ENCODE measurements around the gene PRDM16. TPM values are rescaled to one million over a fixed set of nuclear protein-coding genes. Genes with fewer than 3 reads are reported as not detected.

Gene PRDM16
- polyA plus RNA-seq, 1 donor from 2014 or later: 0.21 TPM

DNA sequence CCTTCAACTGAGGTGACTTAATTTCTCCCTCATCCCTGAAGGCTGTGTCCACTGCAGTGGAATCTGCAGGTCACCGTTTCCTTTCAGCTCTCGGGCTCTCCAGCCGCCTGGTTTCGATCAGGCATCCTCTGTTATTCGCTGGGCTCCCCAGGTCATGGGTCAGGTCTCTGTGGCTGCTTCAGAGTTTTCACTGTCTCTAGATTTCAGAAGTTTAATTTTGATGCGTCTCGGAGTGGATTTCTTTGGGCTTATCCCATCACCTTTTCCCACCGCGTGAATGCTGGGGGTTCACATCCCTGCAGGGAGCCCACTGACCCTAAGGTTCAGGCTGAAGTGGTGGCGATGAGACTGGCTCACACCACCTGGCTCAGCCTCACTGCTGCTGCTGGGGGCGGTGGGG, 44.4 kb upstream of the PRDM16 start:
- Histone ChIP-seq H3K79me2 (replicated peaks; ENCODE audit: insufficient read depth, low read length) (no peaks in the 10 kb centered on the region), H3K9ac (ENCODE audit: low read length) (no peak overlapping the region), H3K4me2 (ENCODE audit: low read length) (no peak overlapping the region), H3K27me3 (ENCODE audit: insufficient read depth, low read depth, low read length) (no peaks in the 10 kb centered on the region), H2AFZ (ENCODE audit: low read depth, low read length) (no peak overlapping the region), H3K4me3 (ENCODE audit: low read length) (no peak overlapping the region), H3K27ac (ENCODE audit: low read length) (no peak overlapping the region), H3K9me3 (ENCODE audit: low read length) (no peaks in the 10 kb centered on the region), H3K9me2 (ENCODE audit: insufficient read depth, low read length) (no peaks in the 10 kb centered on the region), H3K36me3 (ENCODE audit: insufficient read depth, low read length) (no peaks in the 10 kb centered on the region), H3F3A (ENCODE audit: insufficient read depth, low read length, poor library complexity, severe bottlenecking) (no peaks in the 10 kb centered on the region), H4K20me1 (ENCODE audit: insufficient read depth) (no peaks in the 10 kb centered on the region)
- TF ChIP-seq RAD21 (conservative IDR thresholded peaks at IDR 0.05): no peak
- TF ChIP-seq MXI1 (conservative IDR thresholded peaks at IDR 0.05; ENCODE audit: poor library complexity, severe bottlenecking): no peak
- TF ChIP-seq SMC3 (conservative IDR thresholded peaks at IDR 0.05; ENCODE audit: poor library complexity): no peak
- no peak for TF ChIP-seq TAF1 (IDR thresholded peaks at IDR 0.05; ENCODE audit: low read depth)
- TF ChIP-seq EZH2 (IDR thresholded peaks at IDR 0.05; ENCODE audit: borderline replicate concordance, insufficient read depth, low read length, poor library complexity, severe bottlenecking): no peak
- TF ChIP-seq, protein P1, sequence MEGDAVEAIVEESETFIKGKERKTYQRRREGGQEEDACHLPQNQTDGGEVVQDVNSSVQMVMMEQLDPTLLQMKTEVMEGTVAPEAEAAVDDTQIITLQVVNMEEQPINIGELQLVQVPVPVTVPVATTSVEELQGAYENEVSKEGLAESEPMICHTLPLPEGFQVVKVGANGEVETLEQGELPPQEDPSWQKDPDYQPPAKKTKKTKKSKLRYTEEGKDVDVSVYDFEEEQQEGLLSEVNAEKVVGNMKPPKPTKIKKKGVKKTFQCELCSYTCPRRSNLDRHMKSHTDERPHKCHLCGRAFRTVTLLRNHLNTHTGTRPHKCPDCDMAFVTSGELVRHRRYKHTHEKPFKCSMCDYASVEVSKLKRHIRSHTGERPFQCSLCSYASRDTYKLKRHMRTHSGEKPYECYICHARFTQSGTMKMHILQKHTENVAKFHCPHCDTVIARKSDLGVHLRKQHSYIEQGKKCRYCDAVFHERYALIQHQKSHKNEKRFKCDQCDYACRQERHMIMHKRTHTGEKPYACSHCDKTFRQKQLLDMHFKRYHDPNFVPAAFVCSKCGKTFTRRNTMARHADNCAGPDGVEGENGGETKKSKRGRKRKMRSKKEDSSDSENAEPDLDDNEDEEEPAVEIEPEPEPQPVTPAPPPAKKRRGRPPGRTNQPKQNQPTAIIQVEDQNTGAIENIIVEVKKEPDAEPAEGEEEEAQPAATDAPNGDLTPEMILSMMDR (IDR thresholded peaks at IDR 0.05; ENCODE audit: poor library complexity, severe bottlenecking): no peak
- no peak for TF ChIP-seq POLR2AphosphoS5 (IDR thresholded peaks at IDR 0.05)
- TF ChIP-seq, protein P2, sequence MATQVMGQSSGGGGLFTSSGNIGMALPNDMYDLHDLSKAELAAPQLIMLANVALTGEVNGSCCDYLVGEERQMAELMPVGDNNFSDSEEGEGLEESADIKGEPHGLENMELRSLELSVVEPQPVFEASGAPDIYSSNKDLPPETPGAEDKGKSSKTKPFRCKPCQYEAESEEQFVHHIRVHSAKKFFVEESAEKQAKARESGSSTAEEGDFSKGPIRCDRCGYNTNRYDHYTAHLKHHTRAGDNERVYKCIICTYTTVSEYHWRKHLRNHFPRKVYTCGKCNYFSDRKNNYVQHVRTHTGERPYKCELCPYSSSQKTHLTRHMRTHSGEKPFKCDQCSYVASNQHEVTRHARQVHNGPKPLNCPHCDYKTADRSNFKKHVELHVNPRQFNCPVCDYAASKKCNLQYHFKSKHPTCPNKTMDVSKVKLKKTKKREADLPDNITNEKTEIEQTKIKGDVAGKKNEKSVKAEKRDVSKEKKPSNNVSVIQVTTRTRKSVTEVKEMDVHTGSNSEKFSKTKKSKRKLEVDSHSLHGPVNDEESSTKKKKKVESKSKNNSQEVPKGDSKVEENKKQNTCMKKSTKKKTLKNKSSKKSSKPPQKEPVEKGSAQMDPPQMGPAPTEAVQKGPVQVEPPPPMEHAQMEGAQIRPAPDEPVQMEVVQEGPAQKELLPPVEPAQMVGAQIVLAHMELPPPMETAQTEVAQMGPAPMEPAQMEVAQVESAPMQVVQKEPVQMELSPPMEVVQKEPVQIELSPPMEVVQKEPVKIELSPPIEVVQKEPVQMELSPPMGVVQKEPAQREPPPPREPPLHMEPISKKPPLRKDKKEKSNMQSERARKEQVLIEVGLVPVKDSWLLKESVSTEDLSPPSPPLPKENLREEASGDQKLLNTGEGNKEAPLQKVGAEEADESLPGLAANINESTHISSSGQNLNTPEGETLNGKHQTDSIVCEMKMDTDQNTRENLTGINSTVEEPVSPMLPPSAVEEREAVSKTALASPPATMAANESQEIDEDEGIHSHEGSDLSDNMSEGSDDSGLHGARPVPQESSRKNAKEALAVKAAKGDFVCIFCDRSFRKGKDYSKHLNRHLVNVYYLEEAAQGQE (IDR thresholded peaks at IDR 0.05; ENCODE audit: borderline replicate concordance): no peak
- no peak for TF ChIP-seq EP300 (conservative IDR thresholded peaks at IDR 0.05; ENCODE audit: poor library complexity, severe bottlenecking)

DNA sequence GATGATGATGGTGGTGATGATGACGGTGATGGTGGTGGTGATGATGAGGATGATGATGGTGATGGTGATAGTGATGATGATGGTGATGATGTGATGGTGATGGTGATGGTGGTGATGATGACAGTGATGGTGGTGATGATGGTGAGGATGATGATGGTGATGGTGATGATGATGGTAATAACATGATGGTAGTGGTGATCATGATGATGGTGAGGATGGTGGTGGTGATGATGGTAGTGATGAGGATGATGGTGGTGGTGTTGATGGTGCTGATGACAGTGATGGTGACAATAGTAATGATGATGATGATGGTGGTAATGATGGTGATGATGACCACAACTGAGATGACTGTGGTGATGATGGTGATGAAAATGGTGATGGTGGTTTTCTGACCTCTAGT, 42.9 kb upstream of the PRDM16 start:
- Histone ChIP-seq H2AFZ (ENCODE audit: low read depth, low read length) (no peak overlapping the region), H4K20me1 (ENCODE audit: insufficient read depth) (no peaks in the 10 kb centered on the region), H3K36me3 (ENCODE audit: insufficient read depth, low read length) (no peaks in the 10 kb centered on the region), H3K9me3 (ENCODE audit: low read length) (no peaks in the 10 kb centered on the region), H3K27ac (ENCODE audit: low read length) (no peak overlapping the region), H3K4me3 (ENCODE audit: low read length) (no peak overlapping the region), H3K9me2 (ENCODE audit: insufficient read depth, low read length) (no peaks in the 10 kb centered on the region), H3K79me2 (replicated peaks; ENCODE audit: insufficient read depth, low read length) (no peaks in the 10 kb centered on the region), H3K9ac (ENCODE audit: low read length) (no peak overlapping the region), H3K27me3 (ENCODE audit: insufficient read depth, low read depth, low read length) (no peaks in the 10 kb centered on the region), H3K4me2 (ENCODE audit: low read length) (no peak overlapping the region), H3F3A (ENCODE audit: insufficient read depth, low read length, poor library complexity, severe bottlenecking) (no peaks in the 10 kb centered on the region)
- TF ChIP-seq POLR2AphosphoS5 (IDR thresholded peaks at IDR 0.05): no peak

Measured in neural cell (in vitro differentiated cells).